IMR-90 (cell line): Measurements from ENCODE around the gene RNF175.

Experiments
- CHD1 ChIP-seq: IDR thresholded peaks from 2 replicates; pipeline ENCODE4 v1.6.1; 2012; ENCODE audit warnings: low read depth, low read length, improper control_type of control experiment
- MAFK ChIP-seq: IDR thresholded peaks from 2 replicates; pipeline ENCODE4 v1.6.1; 2012; ENCODE audit warnings: low read depth, low read length, improper control_type of control experiment
- POLR2A ChIP-seq: IDR thresholded peaks from 2 replicates; pipeline ENCODE4 v1.6.1; 2012; ENCODE audit warnings: mild to moderate bottlenecking, low read depth, low read length
- RAD21 ChIP-seq: IDR thresholded peaks from 2 replicates; pipeline ENCODE4 v1.6.1; 2012; ENCODE audit warnings: low read length, improper control_type of control experiment
- RFX5 ChIP-seq: IDR thresholded peaks from 2 replicates; pipeline ENCODE4 v1.8.0; 2012; ENCODE audit warnings: low read depth, mild to moderate bottlenecking, low read length, moderate library complexity
- TF ChIP-seq, protein P1 (sequence below): conservative IDR thresholded peaks from 2 replicates; pipeline ENCODE4 v1.5.1; 2012; ENCODE audit warnings: mild to moderate bottlenecking, low read depth, low read length, improper control_type of control experiment
- TF ChIP-seq, protein P2 (sequence below): fragments of 150-350 bp; IDR thresholded peaks from 2 replicates; pipeline ENCODE4 v1.6.1; 2017; ENCODE audit warnings: mild to moderate bottlenecking, antibody characterized with exemption, low read length, low read depth

DNA sequence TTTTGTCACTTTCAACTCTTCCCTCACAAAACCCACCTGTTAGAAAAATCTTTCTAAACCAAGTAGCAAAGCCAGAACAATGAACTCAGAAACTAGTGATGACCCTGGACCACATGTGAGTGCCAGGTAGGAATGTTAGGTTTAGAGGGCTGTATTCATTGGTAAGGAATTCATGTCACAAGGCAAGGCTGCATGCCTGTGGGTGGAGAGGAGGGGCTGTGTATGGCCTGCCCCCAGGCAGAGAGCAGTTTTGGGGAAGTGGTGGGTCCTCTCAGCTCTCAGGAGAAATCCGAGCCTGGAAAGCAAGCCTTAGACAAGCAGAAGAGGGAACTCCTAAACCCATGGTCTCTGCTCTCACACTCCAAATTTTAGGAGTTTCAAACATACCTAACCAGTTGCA is 2.4 kb downstream of the RNF175 start:
- TF ChIP-seq, protein P1, sequence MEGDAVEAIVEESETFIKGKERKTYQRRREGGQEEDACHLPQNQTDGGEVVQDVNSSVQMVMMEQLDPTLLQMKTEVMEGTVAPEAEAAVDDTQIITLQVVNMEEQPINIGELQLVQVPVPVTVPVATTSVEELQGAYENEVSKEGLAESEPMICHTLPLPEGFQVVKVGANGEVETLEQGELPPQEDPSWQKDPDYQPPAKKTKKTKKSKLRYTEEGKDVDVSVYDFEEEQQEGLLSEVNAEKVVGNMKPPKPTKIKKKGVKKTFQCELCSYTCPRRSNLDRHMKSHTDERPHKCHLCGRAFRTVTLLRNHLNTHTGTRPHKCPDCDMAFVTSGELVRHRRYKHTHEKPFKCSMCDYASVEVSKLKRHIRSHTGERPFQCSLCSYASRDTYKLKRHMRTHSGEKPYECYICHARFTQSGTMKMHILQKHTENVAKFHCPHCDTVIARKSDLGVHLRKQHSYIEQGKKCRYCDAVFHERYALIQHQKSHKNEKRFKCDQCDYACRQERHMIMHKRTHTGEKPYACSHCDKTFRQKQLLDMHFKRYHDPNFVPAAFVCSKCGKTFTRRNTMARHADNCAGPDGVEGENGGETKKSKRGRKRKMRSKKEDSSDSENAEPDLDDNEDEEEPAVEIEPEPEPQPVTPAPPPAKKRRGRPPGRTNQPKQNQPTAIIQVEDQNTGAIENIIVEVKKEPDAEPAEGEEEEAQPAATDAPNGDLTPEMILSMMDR: no peak
- TF ChIP-seq RFX5 (no peak), RAD21 (no peak), POLR2A (no peak), MAFK (no peak), CHD1 (no peak)
- TF ChIP-seq, protein P2, sequence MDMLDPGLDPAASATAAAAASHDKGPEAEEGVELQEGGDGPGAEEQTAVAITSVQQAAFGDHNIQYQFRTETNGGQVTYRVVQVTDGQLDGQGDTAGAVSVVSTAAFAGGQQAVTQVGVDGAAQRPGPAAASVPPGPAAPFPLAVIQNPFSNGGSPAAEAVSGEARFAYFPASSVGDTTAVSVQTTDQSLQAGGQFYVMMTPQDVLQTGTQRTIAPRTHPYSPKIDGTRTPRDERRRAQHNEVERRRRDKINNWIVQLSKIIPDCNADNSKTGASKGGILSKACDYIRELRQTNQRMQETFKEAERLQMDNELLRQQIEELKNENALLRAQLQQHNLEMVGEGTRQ: no peak
